Measurements from ENCODE around the gene FNDC3B.

GRCh38 chr3:172139528-172140276 lies 100.3 kb downstream of the FNDC3B start:
- TF ChIP-seq, protein P1, sequence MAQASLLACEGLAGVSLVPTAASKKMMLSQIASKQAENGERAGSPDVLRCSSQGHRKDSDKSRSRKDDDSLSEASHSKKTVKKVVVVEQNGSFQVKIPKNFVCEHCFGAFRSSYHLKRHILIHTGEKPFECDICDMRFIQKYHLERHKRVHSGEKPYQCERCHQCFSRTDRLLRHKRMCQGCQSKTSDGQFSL (CRISPR knock-in tag; IDR thresholded peaks at IDR 0.05) = no peak
- TF ChIP-seq, protein P1 (tag; IDR thresholded peaks at IDR 0.05) = no peak
- TF ChIP-seq E2F4 (CRISPR knock-in tag; IDR thresholded peaks at IDR 0.05; ENCODE audit: low read depth) (no peak), FOS (IDR thresholded peaks at IDR 0.05; ENCODE audit: extremely low read depth, insufficient read length) (no peak), ZBTB26 (CRISPR knock-in tag; IDR thresholded peaks at IDR 0.05) (no peak), CHCHD3 (CRISPR knock-in tag; IDR thresholded peaks at IDR 0.05) (no peak), CREM (IDR thresholded peaks at IDR 0.05; ENCODE audit: low read depth) (no peak), HNRNPUL1 (IDR thresholded peaks at IDR 0.05; ENCODE audit: low read length) (no peak), MCM2 (IDR thresholded peaks at IDR 0.05; ENCODE audit: low read depth) (no peak), EP300 (IDR thresholded peaks at IDR 0.05; ENCODE audit: low read length) (no peak), ZNF232 (CRISPR knock-in tag; IDR thresholded peaks at IDR 0.05) (no peak)
- TF ChIP-seq, protein P2, sequence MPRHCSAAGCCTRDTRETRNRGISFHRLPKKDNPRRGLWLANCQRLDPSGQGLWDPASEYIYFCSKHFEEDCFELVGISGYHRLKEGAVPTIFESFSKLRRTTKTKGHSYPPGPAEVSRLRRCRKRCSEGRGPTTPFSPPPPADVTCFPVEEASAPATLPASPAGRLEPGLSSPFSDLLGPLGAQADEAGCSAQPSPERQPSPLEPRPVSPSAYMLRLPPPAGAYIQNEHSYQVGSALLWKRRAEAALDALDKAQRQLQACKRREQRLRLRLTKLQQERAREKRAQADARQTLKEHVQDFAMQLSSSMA (CRISPR knock-in tag; IDR thresholded peaks at IDR 0.05) = no peak
- TF ChIP-seq, protein P3, sequence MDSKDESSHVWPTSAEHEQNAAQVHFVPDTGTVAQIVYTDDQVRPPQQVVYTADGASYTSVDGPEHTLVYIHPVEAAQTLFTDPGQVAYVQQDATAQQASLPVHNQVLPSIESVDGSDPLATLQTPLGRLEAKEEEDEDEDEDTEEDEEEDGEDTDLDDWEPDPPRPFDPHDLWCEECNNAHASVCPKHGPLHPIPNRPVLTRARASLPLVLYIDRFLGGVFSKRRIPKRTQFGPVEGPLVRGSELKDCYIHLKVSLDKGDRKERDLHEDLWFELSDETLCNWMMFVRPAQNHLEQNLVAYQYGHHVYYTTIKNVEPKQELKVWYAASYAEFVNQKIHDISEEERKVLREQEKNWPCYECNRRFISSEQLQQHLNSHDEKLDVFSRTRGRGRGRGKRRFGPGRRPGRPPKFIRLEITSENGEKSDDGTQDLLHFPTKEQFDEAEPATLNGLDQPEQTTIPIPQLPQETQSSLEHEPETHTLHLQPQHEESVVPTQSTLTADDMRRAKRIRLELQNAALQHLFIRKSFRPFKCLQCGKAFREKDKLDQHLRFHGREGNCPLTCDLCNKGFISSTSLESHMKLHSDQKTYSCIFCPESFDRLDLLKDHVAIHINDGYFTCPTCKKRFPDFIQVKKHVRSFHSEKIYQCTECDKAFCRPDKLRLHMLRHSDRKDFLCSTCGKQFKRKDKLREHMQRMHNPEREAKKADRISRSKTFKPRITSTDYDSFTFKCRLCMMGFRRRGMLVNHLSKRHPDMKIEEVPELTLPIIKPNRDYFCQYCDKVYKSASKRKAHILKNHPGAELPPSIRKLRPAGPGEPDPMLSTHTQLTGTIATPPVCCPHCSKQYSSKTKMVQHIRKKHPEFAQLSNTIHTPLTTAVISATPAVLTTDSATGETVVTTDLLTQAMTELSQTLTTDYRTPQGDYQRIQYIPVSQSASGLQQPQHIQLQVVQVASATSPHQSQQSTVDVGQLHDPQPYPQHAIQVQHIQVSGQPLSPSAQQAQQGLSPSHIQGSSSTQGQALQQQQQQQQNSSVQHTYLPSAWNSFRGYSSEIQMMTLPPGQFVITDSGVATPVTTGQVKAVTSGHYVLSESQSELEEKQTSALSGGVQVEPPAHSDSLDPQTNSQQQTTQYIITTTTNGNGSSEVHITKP (IDR thresholded peaks at IDR 0.05; ENCODE audit: partially characterized antibody) = no peak
